ENCODE results near the gene EI24. TPM values are rescaled to one million over a fixed set of nuclear protein-coding genes. Genes with fewer than 3 reads are reported as not detected.
A peak's percentile ranks its signal among the peaks of the same experiment; 100 is the strongest.

The EI24 gene
- total RNA-seq, 4 donors from 2014 or later = 53.9 to 107 (median 80.4) TPM

DNA sequence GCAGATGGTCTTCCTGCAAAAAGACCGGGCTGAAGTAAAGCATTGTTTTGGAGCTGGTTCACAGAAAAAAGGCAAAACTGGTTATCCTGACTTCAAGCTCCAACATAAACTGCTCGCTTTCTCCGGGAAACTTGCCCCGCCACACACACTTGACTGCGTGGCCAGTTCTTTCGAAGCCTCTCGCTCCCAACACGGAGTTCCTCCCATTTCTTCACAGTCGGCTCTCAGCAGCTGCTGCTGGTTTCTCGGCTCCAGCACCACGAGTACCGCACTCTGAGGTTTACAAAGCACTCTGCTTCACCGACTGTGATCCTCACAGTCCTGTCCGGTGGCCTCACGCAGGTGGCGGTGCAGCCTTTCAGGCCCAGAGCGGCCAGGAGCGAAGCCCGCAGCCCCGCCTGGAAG lies 56.0 kb downstream of the EI24 start:
- WGBS, 2 donors (ENCODE audit: low coverage in 1 of 2) = 0 to 3% methylated on average over 4 to 20 of the region's 20 CpGs
- Histone ChIP-seq H3K9me3 (no peaks in the 10 kb centered on the region), H3K27me3 (no peaks in the 10 kb centered on the region), H3K36me3 (peaks cover 0 to 13% (median 6%) of the 10 kb centered on the region in 4 donors), H3K4me1 (peaks cover 0 to 19% (median 17%) of the 10 kb centered on the region in 4 donors), H3K4me3 (peak overlapping the region; percentile 52 to 71 (median 58)), H3K27ac (peak overlapping the region; percentile 94 to 95 (median 94))
- intact Hi-C loops (cut with DNase I; ENCODE audit: low total_unique reads) (no loop called here), in situ Hi-C loops (cut with MboI; ENCODE audit: low pct_ligation_motif_present in 1 of 4, low pct_unique_long_range_greater_than_20kb in 1 of 4, low sequenced_read_pairs in 3 of 4) (no loop called here)
- no peak for DNase-seq
- TF ChIP-seq POLR2A (IDR thresholded peaks at IDR 0.05) = no peak
- TF ChIP-seq POLR2AphosphoS5 (IDR thresholded peaks at IDR 0.05) = no peak
- TF ChIP-seq, protein P1, sequence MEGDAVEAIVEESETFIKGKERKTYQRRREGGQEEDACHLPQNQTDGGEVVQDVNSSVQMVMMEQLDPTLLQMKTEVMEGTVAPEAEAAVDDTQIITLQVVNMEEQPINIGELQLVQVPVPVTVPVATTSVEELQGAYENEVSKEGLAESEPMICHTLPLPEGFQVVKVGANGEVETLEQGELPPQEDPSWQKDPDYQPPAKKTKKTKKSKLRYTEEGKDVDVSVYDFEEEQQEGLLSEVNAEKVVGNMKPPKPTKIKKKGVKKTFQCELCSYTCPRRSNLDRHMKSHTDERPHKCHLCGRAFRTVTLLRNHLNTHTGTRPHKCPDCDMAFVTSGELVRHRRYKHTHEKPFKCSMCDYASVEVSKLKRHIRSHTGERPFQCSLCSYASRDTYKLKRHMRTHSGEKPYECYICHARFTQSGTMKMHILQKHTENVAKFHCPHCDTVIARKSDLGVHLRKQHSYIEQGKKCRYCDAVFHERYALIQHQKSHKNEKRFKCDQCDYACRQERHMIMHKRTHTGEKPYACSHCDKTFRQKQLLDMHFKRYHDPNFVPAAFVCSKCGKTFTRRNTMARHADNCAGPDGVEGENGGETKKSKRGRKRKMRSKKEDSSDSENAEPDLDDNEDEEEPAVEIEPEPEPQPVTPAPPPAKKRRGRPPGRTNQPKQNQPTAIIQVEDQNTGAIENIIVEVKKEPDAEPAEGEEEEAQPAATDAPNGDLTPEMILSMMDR (IDR thresholded peaks at IDR 0.05) = no peak
- TF ChIP-seq EP300 (IDR thresholded peaks at IDR 0.05; ENCODE audit: low read depth) = no peak

DNA sequence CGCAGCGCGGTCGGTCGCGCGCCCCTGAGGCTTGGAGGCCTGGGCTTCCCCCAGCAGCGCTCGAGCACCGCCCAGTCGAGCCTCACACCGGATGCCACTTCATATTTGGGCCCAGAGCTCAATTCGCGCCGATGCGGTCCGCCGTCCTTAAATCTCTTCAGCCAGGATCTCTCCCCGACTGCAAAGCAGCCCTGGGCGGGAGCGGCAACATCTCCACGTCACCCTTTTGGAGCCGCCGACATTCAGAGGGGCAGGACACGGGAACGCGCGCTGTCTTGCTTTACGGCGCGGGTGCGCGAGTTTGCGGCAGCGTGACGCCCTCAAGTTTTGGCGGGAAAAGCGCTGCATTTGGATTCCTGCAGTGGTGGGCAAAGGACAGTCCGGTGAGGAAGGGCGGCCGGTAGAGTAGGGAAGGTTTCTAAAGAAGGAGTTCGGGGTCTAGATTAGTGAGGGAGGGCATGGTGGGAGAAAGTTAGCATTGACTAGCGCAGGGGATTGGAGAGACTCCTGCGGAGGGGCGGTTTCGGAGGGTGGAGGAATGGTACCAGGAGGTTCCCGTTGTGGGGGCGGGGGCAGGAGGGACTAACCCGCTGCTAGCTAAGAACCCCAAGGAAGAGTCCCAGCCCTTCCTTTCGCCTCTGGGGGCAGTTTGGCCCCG lies 56.5 kb downstream of the EI24 start:
- peak overlapping the region; percentile 94 to 95 (median 94) for H3K27ac ChIP-seq
- H3K9me3 ChIP-seq = no peaks in the 10 kb centered on the region
- peaks cover 0 to 19% (median 17%) of the 10 kb centered on the region in 4 donors for H3K4me1 ChIP-seq
- WGBS, 2 donors (ENCODE audit: low coverage in 1 of 2) = 0% methylated on average over 1 to 51 of the region's 51 CpGs
- peak; percentile 90 for DNase-seq
- H3K27me3 ChIP-seq = no peaks in the 10 kb centered on the region
- in situ Hi-C loops (cut with MboI; ENCODE audit: low pct_ligation_motif_present in 1 of 4, low pct_unique_long_range_greater_than_20kb in 1 of 4, low sequenced_read_pairs in 3 of 4) (no loop called here), intact Hi-C loops (cut with DNase I; ENCODE audit: low total_unique reads) (no loop called here)
- H3K36me3 ChIP-seq = peaks cover 0 to 8% (median 3%) of the 10 kb centered on the region in 4 donors
- peak overlapping the region; percentile 52 to 71 (median 58) for H3K4me3 ChIP-seq
- TF ChIP-seq POLR2A (IDR thresholded peaks at IDR 0.05) (peak; percentile 79), POLR2AphosphoS5 (IDR thresholded peaks at IDR 0.05) (peak; percentile 77 to 82 (median 81)), EP300 (IDR thresholded peaks at IDR 0.05; ENCODE audit: low read depth) (no peak)
- TF ChIP-seq, protein P1 (IDR thresholded peaks at IDR 0.05) = no peak

DNA sequence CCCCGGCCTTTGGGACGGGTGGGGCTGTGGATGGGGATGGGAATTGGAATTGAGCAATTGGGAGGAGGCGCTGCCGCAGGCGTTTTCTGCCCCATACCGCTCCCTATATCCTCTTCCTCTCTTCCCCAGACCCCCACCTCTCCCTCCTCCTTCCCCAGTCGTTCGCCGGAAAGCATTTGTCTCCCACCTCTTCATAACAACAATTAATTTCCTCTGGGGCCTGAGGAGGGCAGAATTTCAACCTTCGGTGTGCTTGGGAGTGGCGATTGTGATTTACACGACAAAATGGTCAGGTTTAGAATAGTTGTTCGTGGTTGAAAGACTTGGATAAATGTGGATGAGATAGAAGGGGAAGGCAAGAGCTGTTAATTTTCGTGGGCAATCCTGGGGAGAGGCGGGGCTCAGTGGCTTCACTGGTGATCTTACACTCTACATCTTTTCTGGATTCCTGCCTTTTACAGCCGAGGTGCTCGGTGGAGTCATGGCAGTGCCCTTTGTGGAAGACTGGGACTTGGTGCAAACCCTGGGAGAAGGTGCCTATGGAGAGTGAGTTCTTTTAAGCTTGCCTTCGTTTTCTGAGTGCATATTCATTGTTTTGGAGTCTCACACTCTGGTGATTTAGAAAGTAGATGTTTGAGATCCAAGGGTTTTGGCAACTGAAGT lies 57.1 kb downstream of the EI24 start:
- peaks cover 0 to 19% (median 17%) of the 10 kb centered on the region in 4 donors for H3K4me1 ChIP-seq
- H3K36me3 ChIP-seq = peaks cover 0 to 1% (median under 1%) of the 10 kb centered on the region in 4 donors
- DNase-seq = no peak
- peak overlapping the region; percentile 52 to 71 (median 58) for H3K4me3 ChIP-seq
- H3K27ac ChIP-seq = peak overlapping the region; percentile 94 to 95 (median 94)
- WGBS, 2 donors (ENCODE audit: low coverage in 1 of 2) = 0 to 1% methylated on average over 10 to 18 of the region's 18 CpGs
- intact Hi-C loops (cut with DNase I; ENCODE audit: low total_unique reads) (no loop called here), in situ Hi-C loops (cut with MboI; ENCODE audit: low pct_ligation_motif_present in 1 of 4, low pct_unique_long_range_greater_than_20kb in 1 of 4, low sequenced_read_pairs in 3 of 4) (no loop called here)
- no peaks in the 10 kb centered on the region for H3K27me3 ChIP-seq
- TF ChIP-seq POLR2A (IDR thresholded peaks at IDR 0.05) = no peak
- TF ChIP-seq, protein P1 (IDR thresholded peaks at IDR 0.05) = peak in 1 of 5 experiments; percentile 15
- H3K9me3 ChIP-seq = no peaks in the 10 kb centered on the region

DNA sequence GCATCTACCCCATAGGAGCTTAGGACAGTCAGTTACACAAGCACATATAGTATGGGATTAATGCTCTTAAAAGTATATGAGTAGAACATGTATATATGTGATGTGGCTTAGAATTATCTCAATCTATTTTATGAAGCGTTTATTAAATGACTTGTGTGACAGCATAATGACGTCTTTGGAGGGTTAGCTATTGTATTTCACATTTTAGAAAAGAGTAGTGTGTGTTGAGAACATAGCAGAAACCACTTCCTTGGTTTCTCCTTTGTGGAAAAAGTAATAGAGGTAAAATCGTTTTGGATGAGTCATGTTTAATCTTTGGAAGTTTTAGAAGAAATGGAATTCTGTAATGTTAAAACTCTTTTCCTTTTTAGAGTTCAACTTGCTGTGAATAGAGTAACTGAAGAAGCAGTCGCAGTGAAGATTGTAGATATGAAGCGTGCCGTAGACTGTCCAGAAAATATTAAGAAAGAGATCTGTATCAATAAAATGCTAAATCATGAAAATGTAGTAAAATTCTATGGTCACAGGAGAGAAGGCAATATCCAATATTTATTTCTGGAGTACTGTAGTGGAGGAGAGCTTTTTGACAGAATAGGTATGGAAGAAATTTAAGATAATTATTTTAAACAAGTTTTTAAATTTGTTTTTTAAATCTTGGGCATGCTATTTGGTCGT lies 58.1 kb downstream of the EI24 start:
- in situ Hi-C loops (cut with MboI; ENCODE audit: low pct_ligation_motif_present in 1 of 4, low pct_unique_long_range_greater_than_20kb in 1 of 4, low sequenced_read_pairs in 3 of 4) = no loop called here
- intact Hi-C loops (cut with DNase I; ENCODE audit: low total_unique reads) = no loop called here
- 56 to 68% methylated on average over 6 to 7 of the region's 7 CpGs for WGBS, 2 donors (ENCODE audit: low coverage in 1 of 2)
- Histone ChIP-seq H3K4me1 (peaks cover 0 to 19% (median 17%) of the 10 kb centered on the region in 4 donors), H3K9me3 (no peaks in the 10 kb centered on the region), H3K27me3 (no peaks in the 10 kb centered on the region), H3K36me3 (no peaks in the 10 kb centered on the region), H3K4me3 (peak overlapping the region in 1 of 4 donors; percentile 52), H3K27ac (peak overlapping the region in 2 of 4 donors; percentile 94 to 95)
- TF ChIP-seq POLR2A (IDR thresholded peaks at IDR 0.05) (no peak), POLR2AphosphoS5 (IDR thresholded peaks at IDR 0.05) (no peak), EP300 (IDR thresholded peaks at IDR 0.05; ENCODE audit: low read depth) (no peak)
- TF ChIP-seq, protein P1 (IDR thresholded peaks at IDR 0.05) = no peak
- no peak for DNase-seq
